Spleen (tissue), 7 donors: Measurements from ENCODE around the gene CT47B1.

Source experiments
- CTCF ChIP-seq, 11 experiments: fragments of 200-600 bp in 7 of 11; fragments of 450-650 bp in 4 of 11; sonication (generic) in 4 of 11; IDR thresholded peaks in 8 of 11; conservative IDR thresholded peaks in 3 of 11; 1 replicate in 7 of 11; 2 replicates in 4 of 11; pipeline versions ENCODE4 v1.4.0 to v1.8.0; 2016 to 2021; ENCODE audit warnings: antibody characterized with exemption in 11 of 11, inconsistent platforms in 4 of 11, mild to moderate bottlenecking in 1 of 11
- POLR2A ChIP-seq, 3 donors: fragments of 450-650 bp; IDR thresholded peaks; one replicate each; pipeline ENCODE4 v1.5.1; 2017; ENCODE audit warnings: antibody characterized with exemption in 3 of 3, mild to moderate bottlenecking in 1 of 3
- donor health status: DM: no; HTN: no; CAD: no; lungs with moderate emphysema.
- donor health status: DM: no; HTN: no; CAD: no.
- donor health status: DM: no; HTN: no; CAD: no.

- TF ChIP-seq CTCF (IDR thresholded peaks at IDR 0.05 in 8 of 11, conservative IDR thresholded peaks at IDR 0.05 in 3 of 11): no peak
- TF ChIP-seq POLR2A (IDR thresholded peaks at IDR 0.05): no peak
Measured at GRCh38 chrX:120839491-120839890, 36.2 kb downstream of the CT47B1 start.
